Measurements from ENCODE around the gene TMSB10. TPM values are rescaled to one million over a fixed set of nuclear protein-coding genes. Genes with fewer than 3 reads are reported as not detected.

The TMSB10 gene
- total RNA-seq, 1 experiment from 2014 or later, result 2,488 TPM

DNA sequence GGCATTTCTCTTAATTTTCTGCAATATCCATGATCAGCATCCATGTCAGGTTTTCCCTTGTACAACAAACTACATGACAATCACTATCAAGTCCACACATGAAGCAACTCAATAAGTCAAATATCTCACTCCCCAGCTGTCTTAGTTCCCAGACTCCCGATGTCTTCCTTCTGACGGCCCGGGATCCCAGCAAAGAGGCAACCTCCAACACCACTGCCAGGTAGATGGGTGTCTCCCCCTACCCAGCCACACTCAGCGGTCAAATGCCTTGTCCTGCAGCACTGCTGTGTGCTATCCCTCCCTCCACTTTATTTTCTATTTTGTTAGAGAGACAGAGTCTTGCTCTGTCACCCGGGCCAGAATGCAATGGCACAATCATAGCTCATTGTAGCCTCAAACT is 47.9 kb upstream of the TMSB10 start:
- ChIA-PET POLR2A (ENCODE audit: low non-redundant PET) (no interaction called here), CTCF (no interaction called here)
- TF ChIP-seq EZH2 (IDR thresholded peaks at IDR 0.05; ENCODE audit: borderline replicate concordance, low read depth, low read length, poor library complexity, severe bottlenecking), result no peak
- TF ChIP-seq, protein P1, sequence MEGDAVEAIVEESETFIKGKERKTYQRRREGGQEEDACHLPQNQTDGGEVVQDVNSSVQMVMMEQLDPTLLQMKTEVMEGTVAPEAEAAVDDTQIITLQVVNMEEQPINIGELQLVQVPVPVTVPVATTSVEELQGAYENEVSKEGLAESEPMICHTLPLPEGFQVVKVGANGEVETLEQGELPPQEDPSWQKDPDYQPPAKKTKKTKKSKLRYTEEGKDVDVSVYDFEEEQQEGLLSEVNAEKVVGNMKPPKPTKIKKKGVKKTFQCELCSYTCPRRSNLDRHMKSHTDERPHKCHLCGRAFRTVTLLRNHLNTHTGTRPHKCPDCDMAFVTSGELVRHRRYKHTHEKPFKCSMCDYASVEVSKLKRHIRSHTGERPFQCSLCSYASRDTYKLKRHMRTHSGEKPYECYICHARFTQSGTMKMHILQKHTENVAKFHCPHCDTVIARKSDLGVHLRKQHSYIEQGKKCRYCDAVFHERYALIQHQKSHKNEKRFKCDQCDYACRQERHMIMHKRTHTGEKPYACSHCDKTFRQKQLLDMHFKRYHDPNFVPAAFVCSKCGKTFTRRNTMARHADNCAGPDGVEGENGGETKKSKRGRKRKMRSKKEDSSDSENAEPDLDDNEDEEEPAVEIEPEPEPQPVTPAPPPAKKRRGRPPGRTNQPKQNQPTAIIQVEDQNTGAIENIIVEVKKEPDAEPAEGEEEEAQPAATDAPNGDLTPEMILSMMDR (conservative IDR thresholded peaks at IDR 0.05; ENCODE audit: low read depth, low read length), result no peak
- Histone ChIP-seq H3K27ac (ENCODE audit: low read depth, low read length, poor library complexity, severe bottlenecking) (no peak overlapping the region), H3K4me3 (ENCODE audit: low read depth, low read length, poor library complexity, severe bottlenecking) (no peak overlapping the region), H3K4me1 (ENCODE audit: insufficient read depth, low read length, poor library complexity, severe bottlenecking) (no peaks in the 10 kb centered on the region), H3K9me3 (ENCODE audit: low read depth, low read length, poor library complexity, severe bottlenecking) (no peaks in the 10 kb centered on the region), H3K36me3 (ENCODE audit: insufficient read depth, low read length, poor library complexity, severe bottlenecking) (no peaks in the 10 kb centered on the region), H3K27me3 (replicated peaks; ENCODE audit: insufficient read depth, low read depth, low read length, poor library complexity) (peaks cover 5% of the 10 kb centered on the region)
- intact Hi-C loops (cut with micrococcal nuclease; ENCODE audit: unreplicated experiment), result loop anchor here (5.0 kb wide), 1 partner anchor 360 kb away; no protein-coding TSS in a partner anchor
- BruUV-seq (replicated peaks), result no TSS peak
- DNase-seq (ENCODE audit: low spot score), result no peak

DNA sequence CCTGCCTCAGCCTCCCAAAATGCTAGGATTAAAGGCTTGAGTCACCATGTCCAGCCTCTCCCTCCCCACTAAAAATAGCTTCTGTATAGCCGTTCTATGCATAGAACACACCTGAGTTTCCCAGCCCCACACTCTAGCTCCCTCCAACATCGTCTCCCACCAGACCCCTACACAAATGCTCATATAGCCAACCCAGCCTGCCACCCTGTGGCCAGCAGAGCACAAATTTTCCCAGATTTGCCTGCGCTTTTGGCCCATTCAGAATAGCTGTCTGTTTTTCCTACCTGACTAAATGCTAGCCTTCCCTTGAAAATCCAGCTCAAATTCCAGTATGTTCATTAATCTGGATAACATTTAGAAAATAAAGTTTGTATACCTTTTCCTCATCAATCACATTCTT is 47.3 kb upstream of the TMSB10 start:
- BruUV-seq (replicated peaks), result no TSS peak
- Histone ChIP-seq H3K27me3 (replicated peaks; ENCODE audit: insufficient read depth, low read depth, low read length, poor library complexity) (peaks cover 5% of the 10 kb centered on the region), H3K4me3 (ENCODE audit: low read depth, low read length, poor library complexity, severe bottlenecking) (no peak overlapping the region), H3K27ac (ENCODE audit: low read depth, low read length, poor library complexity, severe bottlenecking) (no peak overlapping the region), H3K36me3 (ENCODE audit: insufficient read depth, low read length, poor library complexity, severe bottlenecking) (no peaks in the 10 kb centered on the region), H3K9me3 (ENCODE audit: low read depth, low read length, poor library complexity, severe bottlenecking) (no peaks in the 10 kb centered on the region), H3K4me1 (ENCODE audit: insufficient read depth, low read length, poor library complexity, severe bottlenecking) (no peaks in the 10 kb centered on the region)
- no peak for DNase-seq (ENCODE audit: low spot score)
- TF ChIP-seq, protein P1 (conservative IDR thresholded peaks at IDR 0.05; ENCODE audit: low read depth, low read length), result peak; percentile 48
- TF ChIP-seq EZH2 (IDR thresholded peaks at IDR 0.05; ENCODE audit: borderline replicate concordance, low read depth, low read length, poor library complexity, severe bottlenecking), result no peak
- ChIA-PET CTCF (no interaction called here), POLR2A (ENCODE audit: low non-redundant PET) (no interaction called here)
- intact Hi-C loops (cut with micrococcal nuclease; ENCODE audit: unreplicated experiment), result loop anchor here (5.0 kb wide), 1 partner anchor 361 kb away; no protein-coding TSS in a partner anchor

DNA sequence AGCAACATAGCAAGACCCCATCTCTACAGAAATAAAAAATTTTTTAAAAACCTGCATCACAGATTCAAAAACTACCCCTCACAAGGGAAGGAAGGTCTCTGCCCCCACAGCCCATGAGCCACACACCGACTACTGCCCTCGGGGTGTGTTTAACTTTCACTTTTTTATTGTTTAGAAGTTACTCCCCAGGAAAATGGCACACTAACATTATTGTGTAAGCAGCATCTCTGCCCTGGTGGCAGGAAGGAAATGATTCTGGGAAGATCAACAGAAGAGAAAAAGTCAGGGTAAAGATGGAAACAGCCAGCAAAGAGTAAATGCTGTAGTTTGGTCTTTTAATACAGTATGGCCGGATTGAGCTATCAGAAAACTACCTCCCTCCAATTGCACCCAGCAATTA is 46.5 kb upstream of the TMSB10 start:
- no TSS peak for BruUV-seq (replicated peaks)
- CTCF ChIA-PET, result no interaction called here
- DNase-seq (ENCODE audit: low spot score), result no peak
- TF ChIP-seq, protein P1 (conservative IDR thresholded peaks at IDR 0.05; ENCODE audit: low read depth, low read length), result no peak
- no peak for TF ChIP-seq EZH2 (IDR thresholded peaks at IDR 0.05; ENCODE audit: borderline replicate concordance, low read depth, low read length, poor library complexity, severe bottlenecking)
- POLR2A ChIA-PET (ENCODE audit: low non-redundant PET), result no interaction called here
- H3K27me3 ChIP-seq (replicated peaks; ENCODE audit: insufficient read depth, low read depth, low read length, poor library complexity), result peaks cover 5% of the 10 kb centered on the region
- no peaks in the 10 kb centered on the region for H3K4me1 ChIP-seq (ENCODE audit: insufficient read depth, low read length, poor library complexity, severe bottlenecking)
- no peak overlapping the region for H3K27ac ChIP-seq (ENCODE audit: low read depth, low read length, poor library complexity, severe bottlenecking)
- intact Hi-C loops (cut with micrococcal nuclease; ENCODE audit: unreplicated experiment), result loop anchor here (5.0 kb wide), 1 partner anchor 362 kb away; no protein-coding TSS in a partner anchor
- H3K36me3 ChIP-seq (ENCODE audit: insufficient read depth, low read length, poor library complexity, severe bottlenecking), result no peaks in the 10 kb centered on the region
- no peaks in the 10 kb centered on the region for H3K9me3 ChIP-seq (ENCODE audit: low read depth, low read length, poor library complexity, severe bottlenecking)
- H3K4me3 ChIP-seq (ENCODE audit: low read depth, low read length, poor library complexity, severe bottlenecking), result no peak overlapping the region

Data from A673 (cell line).